Body of pancreas (tissue), 4 donors: ENCODE data around the gene KRTDAP. TPM values are rescaled to one million over a fixed set of nuclear protein-coding genes. Genes with fewer than 3 reads are reported as not detected.
A peak's percentile ranks its signal among the peaks of the same experiment; 100 is the strongest.

Source experiments
- ATAC-seq: fragments of 150-250 bp; one replicate; pipeline ENCODE4 v1.9.1; 2016
- DNase-seq, 4 donors: peaks; one replicate each; pipeline ENCODE4 v3.0.0-alpha.2; 2019
- H3K27ac ChIP-seq, 4 donors: fragments of 200-600 bp; sonication (generic); 1 replicate in 3 of 4; 2 replicates in 1 of 4; pipeline versions ENCODE4 v1.5.1 to v1.6.1; 2016 to 2019; ENCODE audit warnings: mild to moderate bottlenecking in 1 of 4, mixed read lengths in 1 of 4, moderate library complexity in 1 of 4
- H3K27me3 ChIP-seq, 2 donors: fragments of 200-600 bp; sonication (generic); one replicate each; pipeline ENCODE4 v1.6.0; 2016; ENCODE audit warnings: mild to moderate bottlenecking in 1 of 2
- H3K36me3 ChIP-seq, 2 donors: fragments of 200-600 bp; sonication (generic); replicated peaks in 1 of 2; 2 replicates each; pipeline ENCODE4 v1.5.1; 2016; ENCODE audit warnings: low read depth in 2 of 2; ENCODE audit not compliant: insufficient read depth in 1 of 2
- H3K4me1 ChIP-seq: fragments of 200-600 bp; sonication (generic); one replicate; pipeline ENCODE4 v1.6.0; 2016
- H3K4me3 ChIP-seq, 2 donors: fragments of 200-600 bp; sonication (generic); 1 replicate in 1 of 2; 2 replicates in 1 of 2; pipeline ENCODE4 v1.5.1; 2016 to 2019
- H3K9me3 ChIP-seq, 3 donors: fragments of 200-600 bp; sonication (generic); 1 replicate in 2 of 3; 2 replicates in 1 of 3; pipeline ENCODE4 v1.5.1; 2016
- POLR2A ChIP-seq, 3 donors: fragments of 450-650 bp; IDR thresholded peaks; one replicate each; pipeline ENCODE4 v1.6.1; 2016; ENCODE audit warnings: antibody characterized with exemption in 3 of 3, mild to moderate bottlenecking in 2 of 3
- whole genome bisulfite sequencing, 2 donors: methylation state at CpG; one replicate each; pipeline ENCODE4 v1.1.5; 2017; 5-methylcytosine and 5-hydroxymethylcytosine counted together
- intact Hi-C: fragments of 100-400 bp; cut with DNase I; formaldehyde crosslinking; loops from one replicate; pipeline ENCODE4 v1.15.1; 2023
- total RNA-seq, 2 donors: library from RNA; depleted of rRNA; stranded (reverse); fragments of >200 nt; gene quantifications; one replicate each; pipeline ENCODE4 v1.1.0, GENCODE V29; 2016
- TF ChIP-seq, protein P1 (sequence below), 7 experiments: fragments of 450-650 bp in 4 of 7; fragments of 200-600 bp in 3 of 7; sonication (generic) in 3 of 7; IDR thresholded peaks; one replicate each; pipeline ENCODE4 v1.5.1; 2016 to 2019; ENCODE audit warnings: antibody characterized with exemption in 7 of 7

Gene KRTDAP
- total RNA-seq, 2 donors from 2014 or later: not detected

GRCh38 chr19:35455616-35456201, 34.6 kb downstream of the KRTDAP start:
- intact Hi-C loops: no loop called here
- H3K4me3 ChIP-seq: no peak overlapping the region
- no peak overlapping the region for H3K27ac ChIP-seq
- no peaks in the 10 kb centered on the region for H3K27me3 ChIP-seq
- no peaks in the 10 kb centered on the region for H3K9me3 ChIP-seq
- ATAC-seq: no peak
- no peaks in the 10 kb centered on the region for H3K36me3 ChIP-seq
- WGBS, 2 donors: 73 to 87% methylated on average over 3 of the region's 3 CpGs
- DNase-seq: no peak
- no peak for TF ChIP-seq POLR2A (IDR thresholded peaks at IDR 0.05)
- TF ChIP-seq, protein P1, sequence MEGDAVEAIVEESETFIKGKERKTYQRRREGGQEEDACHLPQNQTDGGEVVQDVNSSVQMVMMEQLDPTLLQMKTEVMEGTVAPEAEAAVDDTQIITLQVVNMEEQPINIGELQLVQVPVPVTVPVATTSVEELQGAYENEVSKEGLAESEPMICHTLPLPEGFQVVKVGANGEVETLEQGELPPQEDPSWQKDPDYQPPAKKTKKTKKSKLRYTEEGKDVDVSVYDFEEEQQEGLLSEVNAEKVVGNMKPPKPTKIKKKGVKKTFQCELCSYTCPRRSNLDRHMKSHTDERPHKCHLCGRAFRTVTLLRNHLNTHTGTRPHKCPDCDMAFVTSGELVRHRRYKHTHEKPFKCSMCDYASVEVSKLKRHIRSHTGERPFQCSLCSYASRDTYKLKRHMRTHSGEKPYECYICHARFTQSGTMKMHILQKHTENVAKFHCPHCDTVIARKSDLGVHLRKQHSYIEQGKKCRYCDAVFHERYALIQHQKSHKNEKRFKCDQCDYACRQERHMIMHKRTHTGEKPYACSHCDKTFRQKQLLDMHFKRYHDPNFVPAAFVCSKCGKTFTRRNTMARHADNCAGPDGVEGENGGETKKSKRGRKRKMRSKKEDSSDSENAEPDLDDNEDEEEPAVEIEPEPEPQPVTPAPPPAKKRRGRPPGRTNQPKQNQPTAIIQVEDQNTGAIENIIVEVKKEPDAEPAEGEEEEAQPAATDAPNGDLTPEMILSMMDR (IDR thresholded peaks at IDR 0.05): no peak
- H3K4me1 ChIP-seq: peaks cover 19% of the 10 kb centered on the region

GRCh38 chr19:35454663-35455062, 35.6 kb downstream of the KRTDAP start:
- no peak overlapping the region for H3K27ac ChIP-seq
- H3K4me1 ChIP-seq: peaks cover 14% of the 10 kb centered on the region
- intact Hi-C loops: no loop called here
- ATAC-seq (no peak), DNase-seq (no peak)
- TF ChIP-seq, protein P1 (IDR thresholded peaks at IDR 0.05): no peak
- no peak for TF ChIP-seq POLR2A (IDR thresholded peaks at IDR 0.05)
- WGBS, 2 donors: 85 to 92% methylated on average over 2 of the region's 2 CpGs
- no peaks in the 10 kb centered on the region for H3K36me3 ChIP-seq
- H3K4me3 ChIP-seq: no peak overlapping the region
- no peaks in the 10 kb centered on the region for H3K9me3 ChIP-seq
- H3K27me3 ChIP-seq: peaks cover 0 to 5% of the 10 kb centered on the region in 2 donors

GRCh38 chr19:35451338-35452096, 38.7 kb downstream of the KRTDAP start:
- ATAC-seq (no peak), DNase-seq (no peak)
- Histone ChIP-seq H3K36me3 (no peaks in the 10 kb centered on the region), H3K27ac (no peak overlapping the region), H3K27me3 (peaks cover 0 to 5% of the 10 kb centered on the region in 2 donors), H3K4me3 (no peak overlapping the region), H3K4me1 (peaks cover 8% of the 10 kb centered on the region), H3K9me3 (no peaks in the 10 kb centered on the region)
- WGBS, 2 donors: 84 to 93% methylated on average over 7 of the region's 7 CpGs
- TF ChIP-seq POLR2A (IDR thresholded peaks at IDR 0.05): no peak
- TF ChIP-seq, protein P1 (IDR thresholded peaks at IDR 0.05): no peak
- intact Hi-C loops: no loop called here

DNA sequence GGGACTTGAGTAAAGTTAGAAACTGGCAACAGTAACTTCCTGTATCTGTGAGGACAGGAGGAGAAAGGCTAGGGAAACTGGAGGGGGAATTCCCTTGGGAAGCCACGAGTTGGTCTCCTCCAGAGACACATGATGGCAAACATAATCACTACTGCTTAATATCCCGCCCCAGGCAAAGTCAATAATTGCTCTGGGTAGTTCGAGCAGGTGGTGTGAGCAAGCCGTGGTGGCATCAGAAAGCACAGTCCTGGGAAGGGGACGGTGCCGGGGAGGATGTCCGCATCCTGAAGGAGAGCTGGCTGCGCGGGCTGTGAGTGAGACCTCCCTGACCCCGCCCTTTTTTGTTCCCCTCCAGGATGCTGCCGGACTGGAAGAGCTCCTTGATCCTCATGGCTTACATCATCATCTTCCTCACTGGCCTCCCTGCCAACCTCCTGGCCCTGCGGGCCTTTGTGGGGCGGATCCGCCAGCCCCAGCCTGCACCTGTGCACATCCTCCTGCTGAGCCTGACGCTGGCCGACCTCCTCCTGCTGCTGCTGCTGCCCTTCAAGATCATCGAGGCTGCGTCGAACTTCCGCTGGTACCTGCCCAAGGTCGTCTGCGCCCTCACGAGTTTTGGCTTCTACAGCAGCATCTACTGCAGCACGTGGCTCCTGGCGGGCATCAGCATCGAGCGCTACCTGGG, 40.8 kb downstream of the KRTDAP start:
- no peaks in the 10 kb centered on the region for H3K36me3 ChIP-seq
- TF ChIP-seq, protein P1 (IDR thresholded peaks at IDR 0.05): no peak
- no peak for TF ChIP-seq POLR2A (IDR thresholded peaks at IDR 0.05)
- peaks cover 0 to 5% of the 10 kb centered on the region in 2 donors for H3K27me3 ChIP-seq
- no peak overlapping the region for H3K4me3 ChIP-seq
- DNase-seq (peak in 1 of 4 donors; percentile 26), ATAC-seq (no peak)
- 46 to 53% methylated on average over 17 to 27 of the region's 27 CpGs for WGBS, 2 donors
- H3K4me1 ChIP-seq: peaks cover 8% of the 10 kb centered on the region
- no peak overlapping the region for H3K27ac ChIP-seq
- intact Hi-C loops: no loop called here
- no peaks in the 10 kb centered on the region for H3K9me3 ChIP-seq
